Activated CD4-positive, alpha-beta T cell treated with anti-CD3 and anti-CD28 coated beads, Interleukin-2, amount 50 U/mL, for 48 hours (primary cell): Measurements from ENCODE around the gene FILIP1L.
A peak's percentile ranks its signal among the peaks of the same experiment; 100 is the strongest.

Experiments
- DNase-seq, 2 experiments: peaks; one replicate each; pipeline ENCODE4 v3.0.0-alpha.2; 2020

FILIP1L gene

DNA sequence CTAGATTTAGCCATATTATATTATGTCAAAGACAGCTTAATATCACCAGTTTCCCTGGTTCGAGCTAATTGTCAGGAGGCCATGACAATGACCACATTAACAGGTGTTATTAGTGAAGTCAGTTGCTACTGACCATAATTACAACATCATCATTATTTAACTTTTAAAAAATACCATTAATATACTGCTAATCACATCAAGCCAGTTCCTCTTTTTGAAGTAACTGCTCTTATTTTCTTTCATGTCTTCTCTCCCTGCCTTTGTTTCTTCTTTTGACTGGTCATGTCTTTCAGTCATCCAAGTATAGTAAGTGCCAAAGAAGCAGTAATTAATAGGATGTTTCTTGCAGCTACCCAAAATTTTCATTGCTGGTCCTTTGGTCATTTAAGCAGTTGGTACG lies 235.0 kb downstream of the FILIP1L start:
- no peak for DNase-seq

GRCh38 chr3:99878005-99878404 lies 236.3 kb downstream of the FILIP1L start:
- no peak for DNase-seq

- no peak for DNase-seq
Observed at GRCh38 chr3:99877031-99877579, 237.2 kb downstream of the FILIP1L start.

GRCh38 chr3:99875929-99876841 lies 238.1 kb downstream of the FILIP1L start:
- DNase-seq, result peak; percentile 57 to 66

GRCh38 chr3:99875581-99875928 lies 238.7 kb downstream of the FILIP1L start:
- DNase-seq, result no peak

DNA sequence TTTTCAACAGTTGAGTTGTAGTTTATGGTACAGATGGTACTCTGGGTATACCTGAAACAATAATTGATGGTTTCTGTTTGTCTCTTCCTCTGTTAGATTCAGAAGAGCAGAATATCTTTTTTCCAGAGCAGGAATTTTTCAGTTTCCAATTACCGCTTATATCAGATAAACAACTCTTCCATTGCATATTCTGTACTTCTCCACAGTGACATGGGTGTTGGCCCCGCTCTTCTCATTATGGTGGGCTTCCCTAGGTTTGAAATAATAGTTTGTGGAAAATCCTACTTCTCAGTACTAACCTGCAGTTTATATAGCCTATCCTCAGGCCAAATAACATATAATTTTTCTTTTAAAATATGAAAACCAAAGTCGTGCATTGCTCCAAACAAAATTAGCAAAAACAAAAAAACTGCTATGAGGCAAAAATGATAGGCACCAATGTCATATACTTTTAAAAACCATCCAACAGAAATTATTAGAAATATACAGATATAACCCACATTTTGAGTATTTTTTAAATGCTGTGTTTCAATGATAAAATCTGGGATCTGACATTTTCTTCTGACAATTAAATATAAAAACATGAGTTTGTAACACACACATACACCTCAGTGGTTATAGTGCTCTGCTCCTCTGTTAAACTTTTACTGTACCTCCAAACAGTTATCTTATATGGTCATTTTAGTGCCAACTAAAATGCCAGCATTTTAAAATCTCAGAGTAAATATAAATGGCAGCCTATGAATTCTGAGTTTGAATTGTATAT lies 239.9 kb downstream of the FILIP1L start:
- no peak for DNase-seq

- DNase-seq, result no peak
Observed at GRCh38 chr3:99873269-99874102, 240.8 kb downstream of the FILIP1L start.

DNA sequence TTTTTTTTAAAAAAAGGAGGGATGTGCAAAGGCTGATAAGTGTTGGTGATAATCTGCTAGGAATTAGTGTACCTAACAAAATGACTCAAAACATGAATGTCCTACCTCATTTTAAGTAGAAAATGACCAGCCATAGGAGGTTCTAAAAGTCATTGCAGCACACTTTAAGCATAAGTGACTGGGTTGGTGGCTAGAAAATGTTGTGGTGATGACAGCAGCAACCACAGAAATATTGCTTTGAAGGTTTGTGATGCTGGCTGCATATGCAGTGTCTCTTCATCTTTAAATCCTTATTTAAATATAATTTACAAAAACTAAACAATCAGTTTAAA lies 241.4 kb downstream of the FILIP1L start:
- DNase-seq, result no peak

DNA sequence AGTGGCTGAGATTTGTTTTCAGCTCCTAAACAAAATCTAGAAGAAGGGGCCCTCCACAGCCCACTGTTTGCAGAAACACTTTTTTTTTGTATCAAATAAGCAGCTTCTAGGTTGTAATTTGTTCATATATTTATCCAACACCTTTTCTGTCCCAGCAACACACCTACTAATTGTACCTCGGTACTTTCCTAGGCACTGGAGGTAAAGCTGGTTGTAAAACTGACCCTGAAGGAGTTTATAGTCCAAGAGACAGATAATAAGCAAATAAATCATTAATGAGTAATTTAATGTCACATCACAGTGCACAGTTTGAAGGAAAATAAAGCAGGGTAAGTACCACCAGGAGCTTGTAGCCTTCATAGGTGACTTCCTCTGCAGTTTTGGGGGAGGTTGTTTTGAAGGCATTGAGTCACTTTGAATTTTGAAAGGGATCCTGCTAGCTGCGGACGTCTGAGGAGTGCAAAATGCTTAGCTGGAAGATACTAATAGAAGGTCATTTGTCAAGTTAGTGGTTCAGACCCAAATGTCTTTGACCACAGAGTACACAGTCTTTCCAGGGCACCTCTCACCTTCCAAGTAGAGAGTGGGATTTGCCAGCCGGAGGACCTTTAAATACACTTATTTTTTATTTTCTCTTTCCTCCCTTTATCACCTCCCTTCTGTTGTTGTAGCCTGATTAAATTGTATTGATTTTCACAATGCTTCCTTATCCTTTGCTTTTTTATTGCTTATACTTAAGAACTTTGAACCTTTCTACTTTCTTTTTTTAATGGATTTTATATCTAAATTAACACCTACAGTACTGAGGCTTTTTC lies 242.9 kb downstream of the FILIP1L start:
- DNase-seq, result no peak

- DNase-seq, result no peak
Observed at GRCh38 chr3:99870712-99871111, 243.6 kb downstream of the FILIP1L start.

GRCh38 chr3:99869621-99870020 lies 244.7 kb downstream of the FILIP1L start:
- DNase-seq, result no peak

- peak in 1 of 2 experiments; percentile 7 for DNase-seq
Observed at GRCh38 chr3:99868311-99868646, 246.0 kb downstream of the FILIP1L start.

DNA sequence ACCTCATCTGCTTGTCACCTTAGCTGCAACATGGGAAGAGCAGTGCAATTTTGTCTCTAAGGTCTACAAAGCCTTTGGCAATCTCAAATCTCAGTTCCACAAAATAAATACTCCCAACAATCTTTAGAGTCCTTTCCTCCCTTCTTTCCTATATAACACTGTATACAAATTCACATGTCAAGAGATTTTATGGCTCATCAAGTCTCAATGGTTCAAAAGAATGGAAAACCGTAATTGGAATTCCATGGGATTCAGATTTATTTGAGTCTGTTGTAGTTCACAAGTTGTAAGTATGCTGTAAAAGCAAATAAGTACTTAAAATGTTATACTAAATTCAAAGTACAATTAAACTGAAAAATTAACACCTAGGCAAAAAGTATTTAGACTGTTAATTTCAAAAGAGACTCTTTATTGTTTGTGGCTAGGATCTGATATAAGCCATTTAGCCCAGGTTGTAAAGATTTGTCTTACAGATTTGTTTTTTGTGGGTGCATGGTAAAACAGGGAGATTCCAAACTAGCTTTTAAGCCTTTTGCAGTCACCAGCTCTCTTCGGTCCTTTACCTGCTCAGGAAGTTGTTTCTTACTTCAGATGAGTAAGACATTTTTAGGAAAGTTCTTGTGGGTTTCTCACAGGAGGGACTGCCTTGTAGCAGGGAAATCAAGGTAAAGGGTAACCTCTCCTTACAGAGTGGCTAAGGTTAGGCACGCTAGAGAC lies 246.5 kb downstream of the FILIP1L start:
- DNase-seq, result no peak

DNA sequence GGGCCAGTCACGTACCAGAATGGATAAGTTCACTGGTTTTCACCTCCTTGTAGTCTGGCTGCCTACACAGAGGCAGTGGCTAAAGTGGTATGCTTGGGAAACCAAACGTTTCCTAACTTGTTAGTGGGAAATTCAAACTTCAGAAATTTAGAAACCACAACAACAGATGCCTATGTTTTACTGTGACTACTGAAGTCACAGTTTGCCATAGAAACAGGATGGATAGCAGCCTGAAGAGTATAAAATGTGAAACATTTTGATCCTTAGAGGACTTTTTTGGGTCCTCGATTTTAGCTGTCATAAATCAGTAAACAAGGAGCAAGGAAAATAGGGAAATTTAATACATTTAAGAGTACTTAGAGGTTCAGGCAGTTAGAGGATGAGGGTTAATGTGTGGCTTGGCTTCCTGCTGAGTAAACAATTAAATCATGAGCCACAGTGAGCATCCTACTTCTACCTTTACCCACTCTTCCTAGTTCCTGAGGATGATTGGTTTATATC lies 248.0 kb downstream of the FILIP1L start:
- peak in 1 of 2 experiments; percentile 16 for DNase-seq

DNA sequence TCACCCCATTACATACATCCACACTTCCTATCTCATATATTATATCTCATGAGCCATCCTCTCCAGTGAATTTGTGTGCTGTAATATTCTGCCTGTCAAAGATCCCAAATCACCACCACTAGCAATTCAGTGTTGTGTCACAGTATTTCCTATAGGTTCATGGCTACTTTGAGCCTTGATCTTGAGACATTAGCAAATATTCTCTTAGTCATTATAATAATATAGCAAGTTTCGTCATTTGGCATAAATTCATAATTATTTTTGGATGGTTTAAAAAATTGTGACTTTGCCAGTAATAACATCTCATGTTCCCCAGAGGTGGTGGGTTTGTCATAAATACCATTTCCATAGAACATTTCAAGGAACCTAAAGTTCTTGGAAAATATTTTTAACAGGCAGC lies 249.0 kb downstream of the FILIP1L start:
- no peak for DNase-seq

DNA sequence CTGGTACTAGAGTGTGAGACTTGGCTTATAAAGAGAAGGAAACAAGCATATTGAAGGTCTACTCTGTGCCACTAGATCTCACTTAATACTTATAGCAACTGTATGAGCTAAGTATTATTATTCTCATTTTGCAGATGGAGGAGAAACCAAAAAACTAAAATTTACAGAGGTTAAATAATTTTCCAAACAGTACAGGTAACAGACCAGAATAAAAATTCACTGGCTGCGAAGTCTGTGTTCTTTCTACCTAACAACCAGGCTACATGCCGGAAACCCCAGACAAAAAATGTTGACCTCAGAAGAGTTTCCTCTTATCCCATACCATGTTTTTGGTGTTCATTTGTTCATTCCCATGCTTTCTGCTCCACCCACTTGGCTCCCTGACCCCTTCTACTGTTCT lies 250.0 kb downstream of the FILIP1L start:
- no peak for DNase-seq

GRCh38 chr3:99863588-99863987 lies 250.7 kb downstream of the FILIP1L start:
- DNase-seq, result no peak

DNA sequence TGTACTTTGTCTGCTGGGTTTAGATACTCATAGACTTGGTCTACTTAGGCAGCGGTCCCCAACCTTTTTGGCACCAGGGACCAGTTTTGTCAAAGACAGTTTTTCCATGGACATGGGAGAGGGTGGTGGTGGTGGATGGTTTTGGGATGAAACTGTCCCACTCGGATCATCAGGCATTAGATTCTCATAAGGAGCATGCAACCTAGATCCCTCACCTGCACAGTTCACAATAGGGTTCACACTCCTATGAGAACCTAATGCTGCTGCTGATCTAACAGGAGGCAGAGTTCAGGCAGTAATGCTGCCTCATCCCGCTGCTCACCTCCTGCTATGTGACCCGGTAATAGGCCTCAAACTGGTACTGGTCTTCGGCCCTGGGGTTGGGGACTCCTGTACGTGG lies 251.3 kb downstream of the FILIP1L start:
- no peak for DNase-seq

GRCh38 chr3:99862208-99862607 lies 252.1 kb downstream of the FILIP1L start:
- DNase-seq, result no peak

DNA sequence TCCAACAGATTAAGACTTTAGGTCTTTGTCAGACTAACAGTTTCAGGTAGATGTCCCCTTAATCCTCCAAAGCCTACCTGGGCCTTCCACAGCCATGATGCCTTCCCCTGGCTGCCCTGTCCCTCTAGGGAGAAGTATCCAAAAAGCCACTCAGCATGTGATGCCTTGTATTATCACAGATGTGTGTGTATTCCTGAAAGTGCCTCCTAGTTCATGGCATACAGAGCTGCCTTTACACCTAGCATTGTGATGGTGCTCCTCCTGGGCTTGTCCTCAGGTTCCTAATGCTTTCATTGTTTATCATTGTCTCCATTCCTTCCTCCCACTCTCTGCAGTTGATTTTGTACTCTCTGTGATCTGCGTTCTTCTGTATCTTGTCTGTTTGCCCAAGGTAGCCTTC lies 253.1 kb downstream of the FILIP1L start:
- no peak for DNase-seq

- DNase-seq, result no peak
Observed at GRCh38 chr3:99859825-99860224, 254.5 kb downstream of the FILIP1L start.
